Liver (tissue), 5 donors: ENCODE measurements around the gene DTYMK. TPM values are rescaled to one million over a fixed set of nuclear protein-coding genes. Genes with fewer than 3 reads are reported as not detected.

Experiments used
- EGR1 ChIP-seq, 2 donors: IDR thresholded peaks; 2 replicates each; pipeline ENCODE4 v1.6.1; 2016 to 2018; ENCODE audit warnings: antibody characterized with exemption in 2 of 2, low read depth in 2 of 2
- FOXA2 ChIP-seq: IDR thresholded peaks from 2 replicates; pipeline ENCODE4 v1.6.1; 2016; ENCODE audit warnings: antibody characterized with exemption
- REST ChIP-seq: IDR thresholded peaks from 2 replicates; pipeline ENCODE4 v1.6.1; 2016; ENCODE audit warnings: antibody characterized with exemption, mild to moderate bottlenecking
- polyA plus RNA-seq, 2 donors: library from polyadenylated mRNA; stranded (reverse) in 1 of 2; unstranded in 1 of 2; fragments of 200-250 nt in 1 of 2; fragments of >200 nt in 1 of 2; fragmentation: Nextera tagmentation in 1 of 2; extraction: Ambion mirVana in 1 of 2; gene quantifications; one replicate each; pipeline versions ENCODE4 v1.2.1 to v1.2.3, GENCODE V29; 2013 to 2015
- total RNA-seq, 2 donors: library from RNA; depleted of rRNA; stranded (reverse); fragments of >200 nt; gene quantifications; one replicate each; pipeline ENCODE4 v1.2.3, GENCODE V29; 2014
- donor health status: healthy.
- donor health status: healthy.
- donor health status: healthy.

DTYMK gene
- total and polyA plus RNA-seq, 4 donors: 5.5 to 17.7 (median 14.5) TPM

- TF ChIP-seq EGR1 (IDR thresholded peaks at IDR 0.05; ENCODE audit: low read depth in 2 of 2): no peak
- no peak for TF ChIP-seq REST
- no peak for TF ChIP-seq FOXA2
Observed at GRCh38 chr2:241627675-241628074, 58.9 kb downstream of the DTYMK start (continued).

Other genes starting within 250 kb of the DTYMK start
- 10 to 100 TPM; 70.3 to 85.6 TPM for gene STK25, start 178.2 kb downstream of the DTYMK start, total RNA-seq
- gene STK25, start 178.2 kb downstream of the DTYMK start, polyA plus RNA-seq: 10 to 100 TPM; 43.4 to 64.3 TPM
- gene BOK, start 128.1 kb downstream of the DTYMK start, total RNA-seq: 10 to 100 TPM; 11.3 to 30.5 TPM
- gene BOK, start 128.1 kb downstream of the DTYMK start, polyA plus RNA-seq: 10 to 100 TPM; 57.5 to 82.1 TPM
- gene THAP4, start 49.7 kb downstream of the DTYMK start, total RNA-seq: 10 to 100 TPM; 16.8 to 20.5 TPM
- gene THAP4, start 49.7 kb downstream of the DTYMK start, polyA plus RNA-seq: 10 to 100 TPM; 24.8 to 33.1 TPM
- gene ATG4B, start 49.1 kb downstream of the DTYMK start, total RNA-seq: 10 to 100 TPM; 31.0 to 50.3 TPM
- 10 to 100 TPM; 31.4 to 44.0 TPM for gene ATG4B, start 49.1 kb downstream of the DTYMK start, polyA plus RNA-seq
- 10 to 100 TPM; 20.0 to 24.2 TPM for gene ING5, start 15.2 kb upstream of the DTYMK start, total RNA-seq
- gene ING5, start 15.2 kb upstream of the DTYMK start, polyA plus RNA-seq: 1 to 10 TPM; 7.2 to 7.8 TPM
- gene D2HGDH, start 47.8 kb upstream of the DTYMK start, total RNA-seq: 10 to 100 TPM in 1 of 2 donors, 1 to 10 TPM in 1; 7.4 to 25.0 TPM
- gene D2HGDH, start 47.8 kb upstream of the DTYMK start, polyA plus RNA-seq: 10 to 100 TPM in 1 of 2 donors, 1 to 10 TPM in 1; 6.4 to 19.7 TPM
- under 1 TPM; 0.23 to 0.33 TPM for gene GAL3ST2, start 90.0 kb upstream of the DTYMK start, total RNA-seq
- under 1 TPM in 1 of 2 donors, not detected in 1; 0.03 TPM for gene GAL3ST2, start 90.0 kb upstream of the DTYMK start, polyA plus RNA-seq
- 10 to 100 TPM in 1 of 2 donors, 1 to 10 TPM in 1; 5.4 to 52.7 TPM for gene NEU4, start 122.4 kb upstream of the DTYMK start, total RNA-seq
- gene NEU4, start 122.4 kb upstream of the DTYMK start, polyA plus RNA-seq: 10 to 100 TPM; 17.5 to 58.4 TPM
- gene PDCD1, start 172.1 kb upstream of the DTYMK start, total RNA-seq: under 1 TPM; 0.25 to 0.37 TPM
- gene PDCD1, start 172.1 kb upstream of the DTYMK start, polyA plus RNA-seq: under 1 TPM in 1 of 2 donors, not detected in 1; 0.20 TPM
- under 1 TPM in 1 of 2 donors, not detected in 1; under 0.01 TPM for gene RTP5, start 182.9 kb upstream of the DTYMK start, total RNA-seq
- under 1 TPM in 1 of 2 donors, not detected in 1; 0.03 TPM for gene RTP5, start 182.9 kb upstream of the DTYMK start, polyA plus RNA-seq